A549 treated with Mapracorat at 1 μM for 4 hours (cell line): Measurements from ENCODE around the gene NKAPD1. TPM values are rescaled to one million over a fixed set of nuclear protein-coding genes. Genes with fewer than 3 reads are reported as not detected.

Experiments used
- total RNA-seq: library from RNA; stranded (reverse); fragments of 200-300 nt; extraction: Qiagen RNA extraction; gene quantifications from 5 replicates; pipeline ENCODE4 v1.2.3, GENCODE V29; 2022

Gene NKAPD1
- total RNA-seq: 10.7 to 16.1 TPM (median 13.8 TPM) in 5 replicates

GRCh38 chr11:112073941-112074811, at the start of gene NKAPD1, which contains the start of gene PIH1D2:
TSS of gene NKAPD1 (plus strand) at chr11:112074299. CDS start at chr11:112075575, 1,276 bp downstream.
TSS of gene PIH1D2 (minus strand) at chr11:112074017. CDS start at chr11:112073174, 843 bp downstream.

GRCh38 chr11:112024773-112025678, 49.1 kb upstream of the NKAPD1 start, which contains the start of gene DLAT:
TSS of gene DLAT (plus strand) at chr11:112025408. CDS start at chr11:112025473, 65 bp downstream.

GRCh38 chr11:112086422-112087191, 12.5 kb downstream of the NKAPD1 start, which contains the start of the genes SDHD and TIMM8B:
TSS of gene SDHD (plus strand) at chr11:112086873. CDS start at chr11:112086908, 35 bp downstream.
TSS of gene TIMM8B (minus strand) at chr11:112086756. CDS start at chr11:112086723, 33 bp downstream.

Other genes starting within 250 kb of the NKAPD1 start
- 16.5 to 21.2 TPM (median 18.6 TPM) in 5 replicates for gene ALG9, start 202.7 kb upstream of the NKAPD1 start, total RNA-seq
- gene FDXACB1, start 195.1 kb upstream of the NKAPD1 start, total RNA-seq: 1.5 to 1.6 TPM (median 1.5 TPM) in 5 replicates
- gene CFAP68, start 194.8 kb upstream of the NKAPD1 start, total RNA-seq: 30.0 to 36.1 TPM (median 32.4 TPM) in 5 replicates
- gene CRYAB, start 162.5 kb upstream of the NKAPD1 start, total RNA-seq: 8.3 to 23.1 TPM (median 12.1 TPM) in 5 replicates
- 0.13 TPM in 1 of 5 replicates, not detected in the others for gene HSPB2, start 161.6 kb upstream of the NKAPD1 start, total RNA-seq
- 0.18 to 0.28 TPM (median 0.21 TPM) in 3 of 5 replicates, not detected in the others for gene C11orf52, start 155.4 kb upstream of the NKAPD1 start, total RNA-seq
- gene DIXDC1, start 137.0 kb upstream of the NKAPD1 start, total RNA-seq: 5.8 to 9.6 TPM (median 8.7 TPM) in 5 replicates
- 25.3 to 29.9 TPM (median 28.9 TPM) in 5 replicates for gene DLAT, start 48.9 kb upstream of the NKAPD1 start, total RNA-seq
- gene PIH1D2, start 282 bp upstream of the NKAPD1 start, total RNA-seq: 0.57 to 1.2 TPM (median 0.86 TPM) in 5 replicates
- gene TIMM8B, start 12.5 kb downstream of the NKAPD1 start, total RNA-seq: 69.5 to 77.7 TPM (median 70.9 TPM) in 5 replicates
- gene SDHD, start 12.6 kb downstream of the NKAPD1 start, total RNA-seq: 65.5 to 77.6 TPM (median 68.5 TPM) in 5 replicates
- 92.0 to 106 TPM (median 103 TPM) in 5 replicates for gene IL18, start 89.8 kb downstream of the NKAPD1 start, total RNA-seq
- gene TEX12, start 93.1 kb downstream of the NKAPD1 start, total RNA-seq: not detected in 5 replicates
- gene BCO2, start 101.2 kb downstream of the NKAPD1 start, total RNA-seq: 0.25 to 1.5 TPM (median 1.1 TPM) in 5 replicates
- 26.7 to 36.9 TPM (median 31.5 TPM) in 5 replicates for gene PTS, start 152.1 kb downstream of the NKAPD1 start, total RNA-seq
- gene PLET1, start 186.6 kb downstream of the NKAPD1 start, total RNA-seq: not detected in 5 replicates